Measurements from ENCODE around the gene JHY. TPM values are rescaled to one million over a fixed set of nuclear protein-coding genes. Genes with fewer than 3 reads are reported as not detected.

Gene JHY
- total RNA-seq, 1 donor from 2014 or later, result 5.6 TPM

- DNase-seq, result no peak
These were observed 71.9 kb downstream of the JHY start for GRCh38 chr11:122954455-122954854.

- no peak for DNase-seq
These were observed 81.4 kb downstream of the JHY start for GRCh38 chr11:122963961-122964360.

- no peak for DNase-seq
These were observed 93.6 kb downstream of the JHY start for GRCh38 chr11:122976061-122976733.

GRCh38 chr11:122976734-122977469 lies 94.3 kb downstream of the JHY start:
- DNase-seq, result no peak

GRCh38 chr11:122977470-122978298 lies 95.1 kb downstream of the JHY start:
- no peak for DNase-seq

GRCh38 chr11:122978299-122978620 lies 95.7 kb downstream of the JHY start:
- no peak for DNase-seq

- no peak for DNase-seq
These were observed 96.7 kb downstream of the JHY start for GRCh38 chr11:122979103-122979814.

GRCh38 chr11:122979815-122980595 lies 97.4 kb downstream of the JHY start:
- DNase-seq, result no peak

- peak; percentile 13 for DNase-seq
These were observed 99.1 kb downstream of the JHY start, which contains the start of gene BSX for GRCh38 chr11:122981388-122982264. Gene BSX, minus strand, starts transcription at chr11:122981834. Its CDS starts 163 bp downstream, at chr11:122981671.

- no peak for DNase-seq
These were observed 101.1 kb downstream of the JHY start for GRCh38 chr11:122983438-122984185.

- DNase-seq, result no peak
These were observed 101.8 kb downstream of the JHY start for GRCh38 chr11:122984186-122985011.

- no peak for DNase-seq
These were observed 113.0 kb downstream of the JHY start for GRCh38 chr11:122995526-122995925.

GRCh38 chr11:122998727-122999366 lies 116.3 kb downstream of the JHY start:
- no peak for DNase-seq

- no peak for DNase-seq
These were observed 118.2 kb downstream of the JHY start for GRCh38 chr11:123000721-123001120.

GRCh38 chr11:123006860-123007542 lies 124.4 kb downstream of the JHY start:
- DNase-seq, result no peak
